Neural cell (in vitro differentiated cells): ENCODE results near the gene KHK.

Source experiments
- EP300 ChIP-seq: fragments of 450-650 bp; conservative IDR thresholded peaks from 2 replicates; pipeline ENCODE4 v1.6.1; 2014; ENCODE audit warnings: antibody characterized with exemption, mild to moderate bottlenecking, moderate library complexity; ENCODE audit not compliant: poor library complexity, severe bottlenecking
- EZH2 ChIP-seq: fragments of 200-600, 300-800 bp; shearing (Covaris generic), sonication (generic); IDR thresholded peaks from 2 replicates; pipeline ENCODE4 v1.6.1; 2014; ENCODE audit warnings: antibody characterized with exemption, low read length, borderline replicate concordance, mild to moderate bottlenecking; ENCODE audit not compliant: insufficient read depth, poor library complexity, severe bottlenecking
- TF ChIP-seq, protein P1 (sequence below): fragments of 450-650 bp; IDR thresholded peaks from 2 replicates; pipeline ENCODE4 v1.5.1; 2014; ENCODE audit warnings: antibody characterized with exemption, mild to moderate bottlenecking, moderate library complexity; ENCODE audit not compliant: poor library complexity, severe bottlenecking

DNA sequence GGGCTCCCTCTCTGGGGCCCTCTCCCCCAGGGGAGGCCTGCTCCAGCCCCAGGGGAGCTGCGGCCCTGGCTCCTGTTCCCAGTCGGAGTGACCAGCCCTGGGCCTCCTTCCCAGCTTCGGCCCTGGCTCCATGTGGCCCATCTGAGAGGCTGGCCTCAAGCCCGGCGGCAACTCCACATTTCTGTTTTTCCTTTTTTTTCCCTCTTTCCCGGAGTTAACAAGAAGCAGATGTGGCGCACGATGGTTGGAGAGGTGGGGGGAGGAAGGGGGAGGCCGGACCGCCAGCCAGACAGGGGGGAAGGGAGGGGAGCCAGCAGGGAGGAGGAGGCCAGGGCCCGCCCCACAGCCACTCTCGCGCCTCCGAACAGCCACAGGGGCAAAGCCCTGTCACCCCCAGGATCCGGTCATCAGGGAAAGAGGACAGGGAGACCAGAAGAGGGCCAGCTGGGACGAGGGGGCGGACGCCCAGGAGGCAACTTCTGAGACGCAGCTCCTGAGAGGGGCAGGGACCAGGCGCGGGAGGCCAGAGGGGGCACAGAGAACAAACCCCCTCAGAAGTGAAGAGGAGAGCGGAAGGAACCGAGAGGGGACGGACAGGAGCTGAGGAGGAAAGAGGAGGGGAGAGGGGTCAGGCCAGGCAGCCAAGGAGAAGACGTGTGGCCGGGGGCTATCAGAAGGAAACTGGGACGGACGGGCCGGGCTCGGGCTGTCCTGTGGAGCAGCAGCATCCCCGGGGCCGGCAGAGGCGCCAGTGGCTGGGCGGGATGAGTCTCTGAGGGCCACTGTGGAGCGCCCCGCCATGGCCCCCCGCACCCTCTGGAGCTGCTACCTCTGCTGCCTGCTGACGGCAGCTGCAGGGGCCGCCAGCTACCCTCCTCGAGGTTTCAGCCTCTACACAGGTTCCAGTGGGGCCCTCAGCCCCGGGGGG is 8.0 kb upstream of the KHK start, which contains the start of gene EMILIN1:
- TF ChIP-seq EZH2, result no peak
- TF ChIP-seq EP300, result no peak
- TF ChIP-seq, protein P1, sequence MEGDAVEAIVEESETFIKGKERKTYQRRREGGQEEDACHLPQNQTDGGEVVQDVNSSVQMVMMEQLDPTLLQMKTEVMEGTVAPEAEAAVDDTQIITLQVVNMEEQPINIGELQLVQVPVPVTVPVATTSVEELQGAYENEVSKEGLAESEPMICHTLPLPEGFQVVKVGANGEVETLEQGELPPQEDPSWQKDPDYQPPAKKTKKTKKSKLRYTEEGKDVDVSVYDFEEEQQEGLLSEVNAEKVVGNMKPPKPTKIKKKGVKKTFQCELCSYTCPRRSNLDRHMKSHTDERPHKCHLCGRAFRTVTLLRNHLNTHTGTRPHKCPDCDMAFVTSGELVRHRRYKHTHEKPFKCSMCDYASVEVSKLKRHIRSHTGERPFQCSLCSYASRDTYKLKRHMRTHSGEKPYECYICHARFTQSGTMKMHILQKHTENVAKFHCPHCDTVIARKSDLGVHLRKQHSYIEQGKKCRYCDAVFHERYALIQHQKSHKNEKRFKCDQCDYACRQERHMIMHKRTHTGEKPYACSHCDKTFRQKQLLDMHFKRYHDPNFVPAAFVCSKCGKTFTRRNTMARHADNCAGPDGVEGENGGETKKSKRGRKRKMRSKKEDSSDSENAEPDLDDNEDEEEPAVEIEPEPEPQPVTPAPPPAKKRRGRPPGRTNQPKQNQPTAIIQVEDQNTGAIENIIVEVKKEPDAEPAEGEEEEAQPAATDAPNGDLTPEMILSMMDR, result no peak
